K562 (cell line): ENCODE results near the gene BTBD16. TPM values are rescaled to one million over a fixed set of nuclear protein-coding genes. Genes with fewer than 3 reads are reported as not detected.

ENCODE experiments used
- ATAC-seq: fragments of 200-7000 bp; cut with Tn5 transposase; 3 replicates; pipeline ENCODE4 v1.9.1; 2020; ENCODE audit warnings: moderate library complexity
- BruUV-seq: library from RNA; stranded (reverse); fragments of 400-500 nt; replicated peaks from 2 replicates; lab custom pipeline; 2021; lab: Mats Ljungman, UMichigan
- CTCF ChIA-PET: fragments of 300-600 bp; formaldehyde crosslinking; extraction: SDS; loops from one replicate; lab custom pipeline; 2021; ENCODE audit warnings: low intra/inter-chr PET ratio; lab: Yijun Ruan, JAX
- POLR2A ChIA-PET: fragments of 300-600, 350-650 bp; sonication (Branson Sonifier 250); formaldehyde crosslinking; extraction: SDS; loops from one replicate; lab custom pipeline; 2021; ENCODE audit warnings: antibody characterized with exemption, inconsistent platforms; lab: Yijun Ruan, JAX
- DNase-seq, 4 experiments: peaks; one replicate each; pipeline versions ENCODE4 v3.0.0 to v3.0.0-alpha.2; 2011 to 2018; ENCODE audit warnings: low spot score in 3 of 4, mixed read lengths in 3 of 4; ENCODE audit errors: extremely low read depth in 1 of 4
- FAIRE-seq: peaks from 2 replicates; lab custom pipeline; 2011; peaks lifted over from hg19 to GRCh38; lab: Jason Lieb, UNC
- H2AFZ ChIP-seq: 2 replicates; pipeline ENCODE4 v1.6.0; 2011; ENCODE audit warnings: low read depth, low read length, control low read depth, inconsistent platforms
- H3K27ac ChIP-seq: fragments of 200-600 bp; 3 replicates; pipeline ENCODE4 v1.8.0; 2011; ENCODE audit warnings: low read depth, mild to moderate bottlenecking, control low read depth, inconsistent platforms, low read length, moderate library complexity, mixed read lengths; ENCODE audit errors: extremely low read depth
- H3K27me3 ChIP-seq, 2 experiments: fragments of 300-600 bp in 1 of 2; 2 replicates in 1 of 2; 3 replicates in 1 of 2; pipeline versions ENCODE4 v1.6.0 to v1.8.0; 2011; ENCODE audit warnings: inconsistent platforms in 2 of 2, low read length in 2 of 2, mild to moderate bottlenecking in 1 of 2, mixed read lengths in 1 of 2, moderate library complexity in 1 of 2; ENCODE audit not compliant: control insufficient read depth in 2 of 2, insufficient read depth in 2 of 2
- H3K36me3 ChIP-seq: fragments of 300-600 bp; 3 replicates; pipeline ENCODE4 v1.8.0; 2011; ENCODE audit warnings: mild to moderate bottlenecking, low read length, inconsistent platforms; ENCODE audit not compliant: control insufficient read depth, insufficient read depth
- H3K4me1 ChIP-seq, 2 experiments: fragments of 200-600 bp in 1 of 2; replicated peaks in 1 of 2; 2 replicates in 1 of 2; 3 replicates in 1 of 2; pipeline versions ENCODE4 v1.5.1 to v1.8.0; 2011; ENCODE audit warnings: inconsistent platforms in 2 of 2, low read length in 2 of 2, mild to moderate bottlenecking in 1 of 2, mixed read lengths in 1 of 2, moderate library complexity in 1 of 2; ENCODE audit not compliant: control insufficient read depth in 2 of 2, insufficient read depth in 2 of 2
- H3K4me2 ChIP-seq: 2 replicates; pipeline ENCODE4 v1.6.1; 2011; ENCODE audit warnings: low read length, control low read depth, inconsistent platforms, mixed read lengths; ENCODE audit not compliant: insufficient read depth
- H3K4me3 ChIP-seq: fragments of 200-600 bp; sonication (generic), shearing (Covaris generic); 2 replicates; pipeline ENCODE4 v1.5.1; 2016; ENCODE audit warnings: control low read depth, inconsistent platforms
- H3K79me2 ChIP-seq: fragments of 200-600 bp; 3 replicates; pipeline ENCODE4 v1.8.0; 2011; ENCODE audit warnings: low read length, inconsistent platforms; ENCODE audit not compliant: control insufficient read depth, insufficient read depth
- H3K9ac ChIP-seq, 2 experiments: 2 replicates each; pipeline versions ENCODE4 v1.6.0 to v1.6.1; 2011; ENCODE audit warnings: low read depth in 2 of 2, low read length in 2 of 2, control low read depth in 1 of 2, inconsistent platforms in 1 of 2, mild to moderate bottlenecking in 1 of 2, mixed read lengths in 1 of 2; ENCODE audit not compliant: insufficient read depth in 1 of 2
- H3K9me1 ChIP-seq: one replicate; pipeline ENCODE4 v1.6.0; 2011; ENCODE audit warnings: inconsistent platforms, mild to moderate bottlenecking, low read length, moderate library complexity; ENCODE audit not compliant: control insufficient read depth, insufficient read depth
- H3K9me3 ChIP-seq: replicated peaks from 2 replicates; pipeline ENCODE4 v1.5.1; 2011; ENCODE audit warnings: low read depth, low read length, inconsistent platforms; ENCODE audit not compliant: control insufficient read depth, insufficient read depth
- H4K20me1 ChIP-seq: replicated peaks from 2 replicates; pipeline ENCODE4 v1.6.1; 2011; ENCODE audit warnings: low read length, inconsistent platforms, mixed read lengths; ENCODE audit not compliant: control insufficient read depth, insufficient read depth
- CSDE1 ChIP-seq, 2 experiments: fragments of 450-650 bp; IDR thresholded peaks; 2 replicates each; pipeline ENCODE4 v1.6.1; 2016; ENCODE audit warnings: mild to moderate bottlenecking in 1 of 2
- U2AF2 ChIP-seq: fragments of 200-400 bp; formaldehyde crosslinking; optimal IDR thresholded peaks from 2 replicates; pipeline ENCODE3; 2017; ENCODE audit warnings: low read depth, mild to moderate bottlenecking, low read length
- WGBS: fragments of 100-300 bp; shearing (Covaris generic); methylation state at CpG from one replicate; pipeline ENCODE4 v1.1.6; 2016; ENCODE audit warnings: low coverage, mixed read lengths; ENCODE audit not compliant: insufficient coverage; ENCODE audit errors: missing lambda C conversion rate; 5-methylcytosine and 5-hydroxymethylcytosine counted together
- in situ Hi-C: fragments of 300-500 bp; cut with MboI; formaldehyde crosslinking; loops from 4 replicates; pipeline ENCODE4 v1.15.0; 2018; ENCODE audit warnings: inconsistent platforms, mixed read lengths
- intact Hi-C: fragments of 100-400 bp; cut with micrococcal nuclease; formaldehyde crosslinking; loops from 2 replicates; pipeline ENCODE4 v1.14.2; 2022
- polyA plus RNA-seq, 8 experiments: library from polyadenylated mRNA; depleted of rRNA in 4 of 8; stranded (reverse) in 5 of 8; unstranded in 3 of 8; fragments of >200 nt; fragmentation: Nextera tagmentation in 2 of 8; fragmentation: Illumina TruSeq in 1 of 8; extraction: Ambion mirVana in 2 of 8; extraction: Trizol in 1 of 8; gene quantifications; 2 replicates each; pipeline versions ENCODE4 v1.2.1 to v1.2.3, GENCODE V29; 2011 to 2014; ENCODE audit warnings: inconsistent platforms in 1 of 8, missing spikeins in 1 of 8
- total RNA-seq, 7 experiments: library from RNA; depleted of rRNA in 6 of 7; stranded (reverse); fragments of >200 nt in 6 of 7; fragmentation: Illumina TruSeq in 2 of 7; extraction: Trizol in 2 of 7; gene quantifications; 2 replicates each; pipeline versions ENCODE4 v1.2.1 to v1.2.3, GENCODE V29; 2011 to 2021; ENCODE audit warnings: low replicate concordance in 1 of 7
- TF ChIP-seq, protein P1 (sequence below): IDR thresholded peaks from 2 replicates; pipeline ENCODE4 v1.6.1; 2012; ENCODE audit warnings: low read depth, low read length, improper control_type of control experiment, borderline replicate concordance

Gene BTBD16
- total and polyA plus RNA-seq, 9 of the 15 experiments (the other 6 are each of a cell fraction or from before 2014, with no cell fraction given) = 0.11 TPM; not detected in 8

DNA sequence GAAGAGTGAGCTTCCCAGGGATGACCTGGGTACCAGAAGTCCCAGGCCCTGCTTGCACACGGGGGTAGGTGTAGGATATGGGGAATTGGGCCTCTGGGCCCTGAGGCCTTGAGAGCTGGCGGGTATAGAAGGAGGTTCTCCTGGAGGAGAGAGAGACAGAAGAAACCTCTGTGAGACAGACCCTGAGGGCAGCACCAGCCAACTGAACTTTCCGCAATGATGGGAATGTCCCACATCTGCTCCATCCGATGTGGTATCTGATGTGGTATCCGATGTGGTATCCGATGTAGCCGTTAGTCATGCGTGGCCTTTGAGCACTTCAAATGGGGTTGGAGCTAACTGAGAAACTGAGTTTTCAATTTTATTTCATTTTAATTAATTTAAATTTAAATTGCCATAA, 72.8 kb downstream of the BTBD16 start:
- no peak overlapping the region for H3K4me3 ChIP-seq
- no peaks in the 10 kb centered on the region for H3K9me1 ChIP-seq
- POLR2A ChIA-PET = no interaction called here
- FAIRE-seq (no peak), DNase-seq (no peak), ATAC-seq (no peak)
- no peaks in the 10 kb centered on the region; the same call in 1 of the 2 replicates for H4K20me1 ChIP-seq
- H2AFZ ChIP-seq = no peak overlapping the region
- WGBS = 11% methylated on average over 6 of the region's 8 CpGs
- no TSS peak for BruUV-seq
- no peaks in the 10 kb centered on the region for H3K4me1 ChIP-seq
- H3K4me2 ChIP-seq = no peak overlapping the region
- H3K27ac ChIP-seq = no peak overlapping the region
- no peaks in the 10 kb centered on the region for H3K9me3 ChIP-seq
- CTCF ChIA-PET = no interaction called here
- in situ Hi-C loops (no loop called here), intact Hi-C loops (loop anchor here (2.0 to 10.0 kb wide), 2 partner anchors 91 to 221 kb away; partner anchors contain the start of gene DMBT1)
- H3K79me2 ChIP-seq = no peaks in the 10 kb centered on the region
- no peak for TF ChIP-seq CSDE1 (IDR thresholded peaks at IDR 0.05)
- TF ChIP-seq U2AF2 = no peak
- TF ChIP-seq, protein P1, sequence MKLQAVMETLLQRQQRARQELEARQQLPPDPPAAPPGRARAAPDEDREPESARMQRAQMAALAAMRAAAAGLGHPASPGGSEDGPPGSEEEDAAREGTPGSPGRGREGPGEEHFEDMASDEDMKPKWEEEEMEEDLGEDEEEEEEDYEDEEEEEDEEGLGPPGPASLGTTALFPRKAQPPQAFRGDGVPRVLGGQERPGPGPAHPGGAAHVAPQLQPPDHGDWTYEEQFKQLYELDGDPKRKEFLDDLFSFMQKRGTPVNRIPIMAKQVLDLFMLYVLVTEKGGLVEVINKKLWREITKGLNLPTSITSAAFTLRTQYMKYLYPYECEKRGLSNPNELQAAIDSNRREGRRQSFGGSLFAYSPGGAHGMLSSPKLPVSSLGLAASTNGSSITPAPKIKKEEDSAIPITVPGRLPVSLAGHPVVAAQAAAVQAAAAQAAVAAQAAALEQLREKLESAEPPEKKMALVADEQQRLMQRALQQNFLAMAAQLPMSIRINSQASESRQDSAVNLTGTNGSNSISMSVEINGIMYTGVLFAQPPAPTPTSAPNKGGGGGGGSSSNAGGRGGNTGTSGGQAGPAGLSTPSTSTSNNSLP = no peak
- H3K36me3 ChIP-seq = no peaks in the 10 kb centered on the region
- H3K9ac ChIP-seq = no peak overlapping the region
- H3K27me3 ChIP-seq = peaks cover 0 to 9% of the 10 kb centered on the region in 2 experiments; a peak in 4 of 5 replicates
